Gastroesophageal sphincter (tissue), 3 donors: ENCODE data around the gene BEST4.
"Not testable (repeated sequence)": the region's sequence is repeated elsewhere in the genome, so short reads cannot be mapped to it uniquely, and the experiment has no call there.

Experiments used
- EP300 ChIP-seq: sonication (generic); formaldehyde crosslinking; IDR thresholded peaks from one replicate; pipeline ENCODE4 v1.6.1; 2017; ENCODE audit warnings: antibody characterized with exemption, mild to moderate bottlenecking
- POLR2A ChIP-seq, 2 donors: fragments of 450-650 bp; IDR thresholded peaks; one replicate each; pipeline ENCODE4 v1.6.1; 2017; ENCODE audit warnings: antibody characterized with exemption in 2 of 2, mild to moderate bottlenecking in 2 of 2, moderate library complexity in 1 of 2
- POLR2AphosphoS5 ChIP-seq: sonication (generic); formaldehyde crosslinking; IDR thresholded peaks from one replicate; pipeline ENCODE4 v1.6.1; 2017; ENCODE audit warnings: antibody characterized with exemption
- TF ChIP-seq, protein P1 (sequence below), 4 experiments: fragments of 200-600 bp in 2 of 4; fragments of 450-650 bp in 2 of 4; sonication (generic) in 1 of 4; IDR thresholded peaks; one replicate each; pipeline ENCODE4 v1.5.1; 2017 to 2019; ENCODE audit warnings: antibody characterized with exemption in 4 of 4, mild to moderate bottlenecking in 2 of 4, moderate library complexity in 2 of 4

GRCh38 chr1:44815926-44816325 lies 28.0 kb upstream of the BEST4 start:
- not testable (repeated sequence) for TF ChIP-seq POLR2A (IDR thresholded peaks at IDR 0.05); POLR2AphosphoS5; EP300
- TF ChIP-seq, protein P1, sequence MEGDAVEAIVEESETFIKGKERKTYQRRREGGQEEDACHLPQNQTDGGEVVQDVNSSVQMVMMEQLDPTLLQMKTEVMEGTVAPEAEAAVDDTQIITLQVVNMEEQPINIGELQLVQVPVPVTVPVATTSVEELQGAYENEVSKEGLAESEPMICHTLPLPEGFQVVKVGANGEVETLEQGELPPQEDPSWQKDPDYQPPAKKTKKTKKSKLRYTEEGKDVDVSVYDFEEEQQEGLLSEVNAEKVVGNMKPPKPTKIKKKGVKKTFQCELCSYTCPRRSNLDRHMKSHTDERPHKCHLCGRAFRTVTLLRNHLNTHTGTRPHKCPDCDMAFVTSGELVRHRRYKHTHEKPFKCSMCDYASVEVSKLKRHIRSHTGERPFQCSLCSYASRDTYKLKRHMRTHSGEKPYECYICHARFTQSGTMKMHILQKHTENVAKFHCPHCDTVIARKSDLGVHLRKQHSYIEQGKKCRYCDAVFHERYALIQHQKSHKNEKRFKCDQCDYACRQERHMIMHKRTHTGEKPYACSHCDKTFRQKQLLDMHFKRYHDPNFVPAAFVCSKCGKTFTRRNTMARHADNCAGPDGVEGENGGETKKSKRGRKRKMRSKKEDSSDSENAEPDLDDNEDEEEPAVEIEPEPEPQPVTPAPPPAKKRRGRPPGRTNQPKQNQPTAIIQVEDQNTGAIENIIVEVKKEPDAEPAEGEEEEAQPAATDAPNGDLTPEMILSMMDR (IDR thresholded peaks at IDR 0.05) = not testable (repeated sequence)
